Fibroblast of skin of right biceps (primary cell): ENCODE measurements around the gene THSD4.
"Not testable (repeated sequence)": the region's sequence is repeated elsewhere in the genome, so short reads cannot be mapped to it uniquely, and the experiment has no call there.

Experiments
- DNase-seq: peaks from one replicate; pipeline ENCODE4 v3.0.0-alpha.2; 2013

Gene THSD4

DNA sequence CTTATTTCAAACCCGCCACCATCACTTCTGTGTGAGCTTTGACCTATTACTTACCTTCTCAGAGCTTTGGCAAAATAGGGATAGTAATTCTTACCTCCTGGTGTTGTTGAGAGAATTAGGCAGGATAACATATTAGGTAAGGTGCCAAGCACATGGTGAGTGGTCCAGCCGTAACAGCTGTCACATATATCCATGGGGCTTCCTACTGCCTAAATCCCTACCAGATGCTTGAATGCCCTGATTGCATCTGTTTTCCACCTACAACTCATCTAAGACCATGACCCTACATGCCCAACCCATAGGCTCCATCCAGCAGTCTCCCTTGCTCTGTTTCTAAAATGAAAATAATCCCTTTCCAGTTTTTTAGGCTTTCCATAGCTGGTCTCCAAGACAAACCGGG lies 532.8 kb downstream of the THSD4 start:
- no peak for DNase-seq

DNA sequence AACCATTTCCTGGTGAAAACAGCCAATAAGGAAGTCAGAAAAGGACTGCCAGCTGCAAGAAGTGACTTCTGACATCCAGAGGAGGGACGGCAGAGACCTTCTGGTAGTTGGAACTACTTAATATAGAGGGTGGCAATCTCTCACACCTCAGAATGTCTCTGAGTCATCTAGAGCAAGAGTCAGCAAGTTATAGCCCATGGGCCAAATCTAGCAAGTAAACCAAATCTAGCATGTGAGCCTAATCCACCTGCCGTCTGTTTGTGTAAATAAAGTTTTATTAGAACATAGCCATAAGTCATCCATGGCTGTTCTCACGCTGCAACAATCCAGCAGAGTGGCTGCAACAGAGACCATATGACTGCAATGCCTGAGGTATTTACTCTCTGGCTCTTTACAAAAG lies 534.6 kb downstream of the THSD4 start:
- DNase-seq = no peak

DNA sequence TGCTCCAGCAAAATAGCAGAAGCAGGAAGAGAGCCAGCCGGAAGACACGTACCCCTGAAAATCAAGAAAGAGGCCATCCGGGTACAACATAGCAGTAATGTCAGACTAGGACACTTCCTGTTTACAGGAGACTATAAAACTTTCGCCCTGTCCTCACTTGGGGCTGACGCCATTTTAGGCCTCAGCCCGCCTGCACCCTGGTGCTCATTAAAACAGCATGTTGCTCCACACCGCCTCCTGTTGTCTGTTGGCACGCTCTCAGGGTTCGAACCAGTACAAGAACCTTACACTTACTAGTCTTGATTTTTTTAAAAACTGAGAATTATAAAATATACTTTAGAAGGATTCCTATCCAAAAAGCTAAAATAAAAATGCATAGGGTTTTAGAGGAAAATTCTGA lies 535.3 kb downstream of the THSD4 start:
- no peak for DNase-seq

DNA sequence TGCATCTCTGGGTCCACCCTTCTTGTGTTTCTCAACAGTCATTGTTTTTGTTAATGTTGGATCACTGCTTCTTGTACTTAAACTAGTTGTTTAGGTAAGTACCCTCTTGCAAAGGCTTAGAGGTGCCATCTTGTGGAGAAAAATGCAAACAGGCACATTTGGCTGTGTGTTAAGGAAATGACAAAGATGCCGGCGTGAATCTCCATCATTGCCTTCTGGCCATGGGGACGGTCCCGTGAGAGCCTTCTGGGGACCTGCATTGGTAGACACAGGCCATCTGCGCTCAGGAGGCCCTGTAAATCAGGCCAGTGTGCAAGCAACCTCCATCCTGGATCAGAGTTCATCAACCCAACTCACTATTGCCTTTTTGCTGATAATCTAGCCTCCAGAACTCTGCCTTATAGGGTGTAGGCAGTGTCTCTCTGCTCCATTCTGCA lies 536.5 kb downstream of the THSD4 start:
- peak; percentile 71 for DNase-seq

DNA sequence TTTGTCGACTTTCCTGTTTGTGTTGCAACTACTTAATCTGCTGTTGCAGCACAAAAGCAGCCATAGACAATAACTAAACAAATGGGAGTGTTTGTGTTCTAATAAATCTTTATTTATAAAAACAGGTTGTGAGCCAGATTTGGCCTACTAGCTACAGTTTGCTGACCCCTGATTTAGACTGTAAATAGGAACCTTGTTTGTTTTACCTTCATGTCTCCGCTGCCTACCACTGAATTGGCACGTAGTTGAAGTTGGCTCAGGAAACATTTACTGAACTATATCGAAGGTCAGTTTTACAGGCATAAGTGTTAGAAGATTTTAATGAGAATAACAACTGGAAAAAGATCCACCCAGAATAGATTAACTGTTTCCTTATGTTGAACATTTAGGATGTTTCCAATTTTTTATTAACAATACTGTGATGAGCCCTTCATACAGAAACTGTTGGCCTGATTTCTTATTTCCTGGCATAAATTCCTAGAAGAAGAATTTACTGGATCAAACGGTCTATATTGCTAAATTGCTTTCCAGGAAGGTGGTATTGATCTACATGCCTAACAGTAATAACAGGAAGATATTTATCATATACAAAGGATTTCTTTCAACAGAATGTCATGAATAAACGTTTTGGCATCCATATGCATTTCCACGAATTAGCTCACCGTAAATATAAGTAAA lies 538.9 kb downstream of the THSD4 start:
- peak; percentile 30 for DNase-seq

DNA sequence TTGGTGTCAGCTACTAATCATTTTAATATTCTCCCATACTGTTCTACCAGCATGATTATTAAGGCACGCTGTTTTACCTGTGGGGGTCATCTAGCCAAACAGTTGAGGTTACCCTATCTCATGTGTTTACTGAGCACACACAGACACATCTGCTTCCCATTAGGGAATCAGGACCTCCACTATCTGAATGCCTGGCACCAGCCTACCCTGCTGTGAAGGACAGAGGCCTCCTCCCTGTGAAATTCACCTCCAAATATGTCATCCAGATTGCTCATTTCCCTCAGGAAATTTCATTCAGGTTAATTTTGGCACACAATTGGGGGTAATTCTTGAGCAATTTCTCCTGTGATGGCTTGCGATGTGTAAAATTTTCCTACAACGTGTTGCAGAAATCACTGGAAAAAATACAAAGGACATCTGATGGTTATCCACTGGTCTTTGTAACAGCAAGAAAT lies 539.5 kb downstream of the THSD4 start:
- peak; percentile 60 for DNase-seq

DNA sequence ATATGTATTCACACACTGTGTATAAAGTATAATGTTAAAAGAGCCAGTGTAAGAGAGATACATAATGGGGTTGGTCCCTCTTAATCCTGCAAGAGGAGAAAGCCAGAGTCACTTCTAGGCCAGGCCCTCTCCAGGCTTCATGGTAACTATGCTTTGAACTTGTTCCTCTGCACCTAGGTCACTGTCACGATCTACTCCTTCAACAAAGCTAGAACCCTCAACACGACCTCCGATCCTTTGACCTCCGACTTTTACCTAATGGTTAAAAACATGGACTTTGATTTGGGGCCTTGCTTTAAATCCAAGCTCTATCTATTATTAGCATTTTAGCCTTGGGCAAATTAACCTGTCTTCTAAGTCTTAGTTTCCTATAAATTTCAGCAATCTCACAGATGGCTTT lies 541.2 kb downstream of the THSD4 start:
- no peak for DNase-seq

DNA sequence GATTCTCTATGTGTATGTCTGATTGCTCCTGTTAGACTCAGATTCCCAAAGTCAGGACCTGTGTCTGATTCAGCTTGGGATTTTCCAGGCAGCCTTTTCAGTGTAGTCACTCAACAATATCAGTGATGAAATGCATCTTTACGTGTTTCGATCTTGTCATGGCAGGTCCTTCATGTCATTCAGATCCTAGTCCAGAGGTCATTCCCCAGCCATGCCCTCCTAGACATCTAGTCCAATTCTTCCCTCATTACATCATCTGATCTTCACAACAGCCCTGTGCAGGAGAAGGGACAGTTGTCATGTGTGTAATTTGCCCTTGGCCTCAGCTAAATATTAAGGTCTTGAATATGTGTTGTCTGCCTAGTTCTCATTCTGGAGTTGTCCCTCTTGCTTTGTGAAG lies 541.9 kb downstream of the THSD4 start:
- DNase-seq = no peak

DNA sequence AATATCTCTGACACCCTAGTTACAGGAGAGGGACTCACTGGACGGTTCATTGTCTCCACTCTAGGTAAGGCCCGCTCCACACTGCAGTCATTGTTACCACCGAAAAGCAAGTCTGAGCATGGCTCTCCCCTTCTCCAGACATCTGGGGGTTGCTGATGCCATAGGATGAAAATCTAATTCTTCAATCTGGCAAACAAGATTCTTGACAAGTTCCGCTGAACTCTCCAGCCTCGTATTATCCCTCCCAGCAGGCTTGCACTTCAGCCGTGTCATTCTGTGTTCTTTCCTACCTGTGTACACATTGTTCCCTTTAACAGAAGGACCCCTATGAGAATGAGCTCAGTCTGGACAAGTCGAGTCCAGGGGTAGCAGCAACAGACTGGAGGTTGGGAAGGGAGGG lies 542.8 kb downstream of the THSD4 start:
- DNase-seq = no peak

DNA sequence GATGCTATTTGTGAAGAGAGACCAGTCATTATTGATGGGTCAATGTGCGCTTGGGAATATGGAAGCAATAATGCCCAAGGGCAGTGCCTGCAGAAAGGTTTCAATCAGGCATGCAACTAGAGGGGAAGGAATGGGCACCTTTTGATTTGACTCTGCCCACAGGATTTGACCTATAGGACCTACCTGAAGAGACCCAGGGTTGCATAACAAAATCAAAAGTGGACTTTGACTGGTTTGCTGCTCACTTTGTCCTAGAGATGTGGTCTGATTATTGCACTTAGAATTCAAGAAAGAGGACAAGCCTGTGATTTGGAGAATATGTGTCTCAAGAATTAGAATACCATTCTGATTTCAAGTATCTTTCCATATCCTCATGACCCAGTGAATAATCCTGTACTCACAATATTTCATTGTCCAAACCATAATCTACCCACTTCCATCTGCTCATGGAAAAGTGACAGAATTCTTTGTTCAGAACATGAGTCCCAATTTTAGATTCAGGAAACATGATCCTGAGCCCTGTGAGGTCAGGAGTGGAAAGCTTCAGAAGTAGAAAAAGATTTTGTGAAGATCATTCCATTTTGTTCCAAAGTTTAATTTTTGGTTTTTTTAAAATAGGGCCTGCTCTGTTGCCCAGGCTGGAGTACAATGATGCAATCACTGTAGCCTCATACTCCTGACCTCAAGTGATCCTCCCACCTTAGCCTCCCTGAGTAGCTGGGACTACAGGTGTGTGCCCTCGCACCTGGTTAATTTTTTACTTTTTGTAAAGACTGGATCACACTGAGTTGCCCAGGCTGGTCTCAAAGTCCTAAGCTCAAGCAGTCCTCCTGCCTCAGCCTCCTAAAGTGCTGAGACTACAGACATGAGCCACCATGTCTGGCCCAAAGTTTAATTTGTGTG lies 543.8 kb downstream of the THSD4 start:
- no peak for DNase-seq

DNA sequence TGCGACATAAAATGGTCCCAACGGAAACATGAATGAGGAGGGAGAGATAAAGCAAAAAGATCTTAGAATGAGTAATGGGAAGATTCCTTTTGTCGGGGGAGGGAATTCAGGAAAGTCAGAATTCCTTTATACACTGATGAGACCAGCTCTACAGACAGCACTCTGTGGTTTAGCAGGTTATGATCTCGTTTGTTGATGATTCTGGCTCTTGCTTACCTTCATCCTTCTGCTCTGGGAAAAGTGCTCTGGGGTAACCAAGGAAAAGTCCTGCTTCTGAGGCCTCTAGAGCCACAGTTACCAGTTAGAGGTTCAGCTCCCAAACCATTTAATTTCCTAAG lies 544.4 kb downstream of the THSD4 start:
- peak; percentile 70 for DNase-seq

DNA sequence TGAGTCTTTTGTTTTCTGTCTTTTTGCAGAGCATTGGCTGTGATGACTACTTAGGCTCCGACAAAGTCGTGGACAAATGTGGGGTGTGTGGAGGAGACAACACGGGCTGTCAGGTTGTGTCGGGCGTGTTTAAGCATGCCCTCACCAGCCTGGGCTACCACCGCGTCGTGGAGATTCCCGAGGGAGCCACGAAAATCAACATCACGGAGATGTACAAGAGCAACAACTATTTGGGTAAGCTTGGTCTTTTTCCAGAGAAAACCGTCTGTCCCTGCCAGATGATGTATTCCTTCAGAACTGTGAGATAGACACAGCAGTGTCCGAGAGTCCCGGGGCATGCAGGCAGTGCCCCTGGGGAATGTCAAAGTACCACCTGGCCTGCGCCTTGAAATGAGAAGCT lies 545.2 kb downstream of the THSD4 start:
- no peak for DNase-seq

DNA sequence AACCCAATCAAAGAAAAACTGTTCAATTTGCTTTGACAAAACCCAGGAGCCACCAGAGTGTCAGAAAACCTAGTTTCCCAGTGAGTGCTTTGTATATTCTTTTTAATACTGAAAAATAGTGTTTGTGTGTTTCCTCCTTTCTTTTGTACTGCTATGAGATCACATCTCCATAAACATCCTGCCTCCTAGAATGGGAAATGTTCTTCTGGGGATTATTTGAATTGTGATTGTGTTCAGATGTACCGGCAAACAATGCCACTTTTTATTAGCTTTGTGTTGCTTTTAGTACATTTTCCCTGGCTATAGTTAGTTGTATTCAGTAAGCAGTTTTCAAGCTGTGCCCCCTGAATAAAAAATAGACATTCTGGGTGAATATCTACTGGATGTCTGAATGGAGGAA lies 547.0 kb downstream of the THSD4 start:
- DNase-seq = no peak

DNA sequence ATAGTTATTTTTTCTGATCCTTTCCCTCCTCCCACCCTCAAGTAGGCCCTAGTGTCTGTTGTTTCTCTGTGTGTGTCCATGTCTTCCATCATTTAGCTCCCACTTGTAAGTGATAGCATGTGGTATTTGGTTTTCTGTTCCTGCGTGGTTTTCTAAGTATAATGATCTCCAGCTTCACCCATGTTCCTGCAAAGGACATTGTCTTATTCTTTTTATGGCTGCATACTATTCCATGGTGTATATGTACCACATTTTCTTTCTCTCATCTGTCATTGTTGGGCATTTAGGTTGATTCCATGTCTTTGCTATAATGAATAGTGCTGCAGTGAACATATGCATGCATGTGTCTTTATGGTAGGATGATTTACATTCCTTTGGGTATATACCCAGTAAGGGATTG lies 549.4 kb downstream of the THSD4 start:
- DNase-seq = no peak

DNA sequence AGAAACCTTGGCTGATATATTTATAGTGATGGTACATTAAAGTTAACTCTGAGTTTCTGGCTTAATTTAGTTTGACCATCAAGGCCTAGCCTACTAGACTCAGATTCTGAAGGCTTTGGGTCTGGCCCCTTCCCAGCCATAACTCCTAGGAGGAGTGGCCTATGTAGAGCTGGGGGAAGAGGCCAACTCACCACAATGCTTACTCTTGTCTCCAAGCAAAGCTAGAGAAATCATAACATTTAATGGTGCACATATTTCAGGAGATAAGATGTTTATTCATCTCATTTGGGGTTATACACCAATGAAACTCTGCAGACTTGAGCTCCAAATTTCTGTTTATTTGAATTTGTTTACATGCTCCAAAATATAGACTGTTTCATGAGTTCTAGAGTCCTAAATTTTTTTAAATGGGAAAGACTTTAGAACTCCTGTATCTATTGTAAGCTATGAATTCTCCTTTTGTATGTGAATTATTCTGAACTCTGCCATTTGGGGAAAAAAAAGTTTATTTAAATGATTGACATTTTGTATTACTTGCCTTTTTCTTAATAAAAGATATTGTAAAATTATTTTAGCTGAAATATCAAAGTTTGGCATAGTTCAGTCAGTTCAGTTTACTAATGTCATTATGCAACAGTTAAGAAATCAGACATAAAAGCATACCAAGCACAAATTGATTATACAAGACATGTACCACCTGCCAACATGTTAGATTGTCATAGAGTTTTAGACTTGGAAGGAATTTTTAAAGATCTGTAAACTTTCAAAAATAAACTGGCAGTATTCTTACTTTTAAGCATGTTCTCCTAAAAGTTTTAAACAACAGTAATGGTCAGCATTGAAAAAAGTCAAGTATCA lies 551.7 kb downstream of the THSD4 start:
- DNase-seq = no peak

DNA sequence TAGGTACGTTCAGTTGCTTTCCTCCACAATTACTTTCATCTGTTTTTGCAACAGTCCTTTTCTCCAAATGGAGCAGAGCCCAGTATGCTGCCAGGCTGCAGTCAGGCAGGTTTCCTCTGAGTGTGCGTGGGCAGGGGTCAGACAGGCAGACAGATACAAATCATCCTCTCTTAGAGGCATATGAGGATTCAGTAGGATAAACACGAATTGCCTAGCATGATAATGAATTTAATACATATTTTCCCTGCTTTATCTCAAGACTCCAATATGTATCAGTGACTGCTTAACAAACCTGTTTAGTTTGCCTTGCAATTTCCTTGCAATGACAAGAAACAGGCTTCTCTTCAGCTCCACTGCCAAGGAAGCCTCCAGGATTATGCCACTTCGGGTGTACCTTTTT lies 554.4 kb downstream of the THSD4 start:
- DNase-seq = no peak

DNA sequence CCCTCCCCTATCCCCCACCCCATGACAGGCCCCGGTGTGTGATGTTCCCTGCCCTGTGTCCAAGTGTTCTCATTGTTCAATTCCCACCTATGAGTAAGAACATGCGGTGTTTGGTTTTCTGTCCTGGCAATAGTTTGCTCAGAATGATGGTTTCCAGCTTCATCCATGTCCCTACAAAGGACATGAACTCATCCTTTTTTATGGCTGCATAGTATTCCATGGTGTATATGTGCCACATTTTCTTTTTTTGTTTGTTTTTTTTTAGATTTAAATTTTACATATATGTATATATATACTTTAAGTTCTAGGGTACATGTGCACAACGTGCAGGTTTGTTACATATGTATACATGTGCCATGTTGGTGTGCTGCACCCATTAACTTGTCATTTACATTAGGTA lies 555.0 kb downstream of the THSD4 start:
- not testable (repeated sequence) for DNase-seq

DNA sequence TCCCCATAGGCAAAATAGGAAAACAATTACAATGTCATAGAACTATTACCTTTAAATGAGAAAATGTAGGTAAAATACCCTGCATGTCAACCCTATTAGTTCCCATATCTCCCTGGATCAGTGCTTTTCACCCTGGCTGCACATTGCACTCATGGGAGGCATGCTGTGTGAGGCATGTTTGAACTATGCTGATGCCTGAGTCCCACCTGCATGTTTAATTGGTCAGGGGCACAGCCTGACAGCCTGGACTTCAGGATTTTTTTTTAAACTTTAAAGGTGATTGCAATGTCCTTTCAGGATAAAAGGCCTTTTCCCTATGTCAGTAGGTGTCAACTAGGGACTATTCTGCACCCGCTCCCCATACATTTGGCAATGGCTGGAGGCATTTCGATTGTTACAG lies 559.1 kb downstream of the THSD4 start:
- DNase-seq = no peak

DNA sequence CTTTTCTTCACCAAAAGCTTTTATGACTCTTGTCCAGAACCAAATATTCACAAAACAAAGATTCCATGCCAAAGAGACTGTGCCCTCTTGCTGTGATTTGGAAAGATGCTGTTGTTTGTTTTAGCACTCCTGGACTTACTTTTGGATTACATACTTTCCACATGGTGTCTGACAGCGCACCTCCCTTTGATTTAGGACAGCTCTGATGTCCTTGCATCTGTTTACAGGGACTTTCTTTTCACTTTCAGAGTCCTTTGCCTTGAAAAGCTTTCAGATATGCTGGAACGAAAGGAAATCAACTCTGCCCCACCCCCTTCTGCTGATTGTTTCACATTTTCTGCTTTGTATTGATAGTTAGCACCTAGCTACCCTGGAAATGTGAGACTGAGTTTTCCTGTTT lies 562.1 kb downstream of the THSD4 start:
- DNase-seq = no peak

DNA sequence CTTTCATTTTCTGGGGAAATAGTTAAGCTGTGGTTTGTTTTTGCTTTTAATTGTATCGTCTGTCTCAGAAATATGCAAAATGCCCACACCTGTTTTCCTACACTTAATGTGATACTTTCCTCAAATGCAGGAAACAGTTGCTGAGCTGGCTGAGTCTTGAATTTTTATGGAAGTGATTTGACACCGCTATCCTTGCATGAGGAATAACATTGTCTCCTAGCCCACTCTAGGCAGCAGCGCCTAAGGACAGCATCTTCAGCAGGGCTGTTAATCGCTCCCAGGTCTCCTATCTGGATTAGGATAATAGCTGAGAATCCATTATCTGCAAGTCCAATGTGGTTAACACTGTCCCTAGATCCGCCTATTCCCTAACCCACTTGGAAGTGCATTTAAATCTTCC lies 562.5 kb downstream of the THSD4 start:
- DNase-seq = no peak

DNA sequence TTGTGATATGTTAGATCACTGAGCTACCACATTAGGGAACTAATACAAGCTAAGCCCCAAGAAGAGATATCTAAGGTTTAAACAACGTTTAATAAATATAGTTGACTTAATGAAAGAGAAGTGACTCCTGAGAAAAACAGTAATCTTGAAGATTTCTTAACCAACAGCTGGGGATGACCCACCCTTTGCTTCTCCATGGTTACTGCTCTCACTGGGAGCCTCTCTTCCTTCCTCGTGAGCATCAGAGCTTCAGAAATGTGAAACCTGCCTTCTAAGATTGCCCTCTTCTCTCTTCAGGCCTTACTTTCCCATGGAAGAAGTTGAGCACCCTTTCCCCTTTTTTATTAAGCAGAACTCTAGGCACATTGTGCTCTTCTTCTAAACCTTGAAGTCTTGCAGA lies 562.9 kb downstream of the THSD4 start:
- DNase-seq = no peak

DNA sequence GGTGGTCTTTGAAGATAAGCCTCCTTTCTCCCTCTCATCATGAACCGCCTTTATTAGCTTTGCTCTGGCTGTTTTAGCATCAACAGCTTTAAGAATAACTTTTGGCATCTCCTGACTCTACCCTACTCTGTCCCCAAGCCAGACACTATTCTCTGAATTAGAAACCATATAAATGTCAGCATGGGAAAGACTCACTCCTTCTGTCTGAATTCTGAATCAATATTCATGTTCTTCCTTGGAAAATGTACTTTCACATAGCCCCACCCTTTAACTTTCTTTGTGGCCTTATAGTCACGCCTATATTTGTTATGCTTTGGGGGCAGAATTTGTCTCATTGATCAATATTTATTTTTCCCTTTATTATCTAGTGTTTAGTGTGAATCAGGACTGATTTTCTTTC lies 563.3 kb downstream of the THSD4 start:
- no peak for DNase-seq

DNA sequence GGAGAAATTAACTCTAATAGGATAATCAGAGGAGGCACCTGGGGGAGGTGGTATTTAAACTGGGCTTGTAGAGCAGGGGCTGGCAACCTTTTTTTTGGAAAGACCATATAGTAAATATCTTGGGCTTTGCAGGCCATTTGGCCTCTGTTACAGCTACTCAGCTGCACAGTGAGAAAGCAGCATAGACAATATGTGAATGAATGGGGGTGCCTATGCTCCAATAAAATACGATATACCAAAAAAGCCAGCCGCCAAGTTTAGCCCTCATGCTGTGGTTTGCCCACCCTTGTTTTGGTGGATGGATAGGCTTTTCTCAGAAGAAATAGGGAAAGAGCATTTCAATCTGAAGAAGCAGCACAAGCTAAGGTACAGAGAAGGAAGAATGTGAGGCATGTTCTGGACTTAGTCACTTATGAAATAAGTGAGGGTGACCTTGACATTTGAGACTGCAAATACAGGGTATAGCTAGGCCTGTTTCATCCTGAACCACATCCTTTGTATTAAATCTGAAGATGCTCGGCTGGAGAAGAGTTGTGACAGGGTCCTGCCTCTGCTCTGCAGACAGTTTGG lies 564.0 kb downstream of the THSD4 start:
- DNase-seq = no peak
